MM.1S (cell line): ENCODE data around the gene PXYLP1.
A peak's percentile ranks its signal among the peaks of the same experiment; 100 is the strongest.

Experiments used
- DNase-seq: peaks from one replicate; pipeline ENCODE4 v3.0.0-alpha.2; 2015
- H2AFZ ChIP-seq: fragments of 300-600 bp; sonication (generic); 2 replicates; pipeline ENCODE4 v1.6.0; 2016; ENCODE audit warnings: antibody characterized with exemption, low read length
- H3F3A ChIP-seq: fragments of 300-600 bp; sonication (generic); 2 replicates; pipeline ENCODE4 v1.6.1; 2016; ENCODE audit warnings: mild to moderate bottlenecking, antibody characterized with exemption, low read length, moderate library complexity, mixed read lengths; ENCODE audit not compliant: insufficient read depth
- H3K27ac ChIP-seq: fragments of 300-600 bp; sonication (generic); 2 replicates; pipeline ENCODE4 v1.5.1; 2016; ENCODE audit warnings: mild to moderate bottlenecking, low read length
- H3K27me3 ChIP-seq: fragments of 300-600 bp; sonication (generic); replicated peaks from 2 replicates; pipeline ENCODE4 v1.6.0; 2016; ENCODE audit warnings: low read length; ENCODE audit not compliant: insufficient read depth
- H3K36me3 ChIP-seq: fragments of 300-600 bp; sonication (generic); replicated peaks from 2 replicates; pipeline ENCODE4 v1.6.1; 2016; ENCODE audit warnings: mild to moderate bottlenecking, low read length, mixed read lengths; ENCODE audit not compliant: insufficient read depth
- H3K4me1 ChIP-seq: fragments of 300-600 bp; sonication (generic); 2 replicates; pipeline ENCODE4 v1.6.1; 2016; ENCODE audit warnings: low read length, mixed read lengths
- H3K4me2 ChIP-seq: fragments of 300-600 bp; sonication (generic); 2 replicates; pipeline ENCODE4 v1.6.0; 2016; ENCODE audit warnings: low read depth, low read length
- H3K4me3 ChIP-seq: fragments of 300-600 bp; sonication (generic); 2 replicates; pipeline ENCODE4 v1.5.1; 2016; ENCODE audit warnings: low read length, mixed read lengths
- H3K79me2 ChIP-seq: fragments of 300-600 bp; sonication (generic); 2 replicates; pipeline ENCODE4 v1.6.1; 2016; ENCODE audit warnings: mixed run types, low read length, mixed read lengths
- H3K9ac ChIP-seq: fragments of 300-600 bp; sonication (generic); 2 replicates; pipeline ENCODE4 v1.6.1; 2016; ENCODE audit warnings: low read length, mixed read lengths
- H3K9me2 ChIP-seq: fragments of 300-600 bp; sonication (generic); replicated peaks from 2 replicates; pipeline ENCODE4 v1.6.1; 2016; ENCODE audit warnings: mild to moderate bottlenecking, low read length, mixed read lengths; ENCODE audit not compliant: insufficient read depth
- H3K9me3 ChIP-seq: fragments of 300-600 bp; sonication (generic); replicated peaks from 2 replicates; pipeline ENCODE4 v1.6.1; 2016; ENCODE audit warnings: mild to moderate bottlenecking, low read length, mixed read lengths; ENCODE audit not compliant: insufficient read depth
- H4K20me1 ChIP-seq: fragments of 300-600 bp; sonication (generic); 2 replicates; pipeline ENCODE4 v1.6.1; 2016; ENCODE audit warnings: mild to moderate bottlenecking, low read length, moderate library complexity, mixed read lengths; ENCODE audit not compliant: insufficient read depth
- EZH2 ChIP-seq: fragments of 300-600 bp; sonication (generic); optimal IDR thresholded peaks from 2 replicates; pipeline ENCODE3; 2017; ENCODE audit warnings: low read depth, mild to moderate bottlenecking, antibody characterized with exemption, low read length, mixed read lengths
- EZH2phosphoT487 ChIP-seq: fragments of 300-600 bp; sonication (generic); IDR thresholded peaks from 2 replicates; pipeline ENCODE4 v1.6.1; 2018; ENCODE audit warnings: antibody characterized with exemption, low read length
- TF ChIP-seq, protein P1 (sequence below): fragments of 300-600 bp; sonication (generic); IDR thresholded peaks from 2 replicates; pipeline ENCODE4 v1.5.1; 2016; ENCODE audit warnings: antibody characterized with exemption, low read length, mixed read lengths

PXYLP1 gene

GRCh38 chr3:141191097-141191749, 40.4 kb upstream of the PXYLP1 start:
- Histone ChIP-seq H3K27me3 (no peaks in the 10 kb centered on the region), H3K9me3 (no peaks in the 10 kb centered on the region), H3K4me1 (no peaks in the 10 kb centered on the region), H3K9ac (no peak overlapping the region), H3K27ac (no peak overlapping the region), H3K79me2 (no peaks in the 10 kb centered on the region), H3K4me3 (no peak overlapping the region), H4K20me1 (no peaks in the 10 kb centered on the region), H2AFZ (0 out of 2 replicates have a peak overlapping the region, but pooled peaks have one; percentile 11), H3K9me2 (no peaks in the 10 kb centered on the region), H3K36me3 (no peaks in the 10 kb centered on the region), H3F3A (no peaks in the 10 kb centered on the region), H3K4me2 (no peak overlapping the region)
- TF ChIP-seq, protein P1, sequence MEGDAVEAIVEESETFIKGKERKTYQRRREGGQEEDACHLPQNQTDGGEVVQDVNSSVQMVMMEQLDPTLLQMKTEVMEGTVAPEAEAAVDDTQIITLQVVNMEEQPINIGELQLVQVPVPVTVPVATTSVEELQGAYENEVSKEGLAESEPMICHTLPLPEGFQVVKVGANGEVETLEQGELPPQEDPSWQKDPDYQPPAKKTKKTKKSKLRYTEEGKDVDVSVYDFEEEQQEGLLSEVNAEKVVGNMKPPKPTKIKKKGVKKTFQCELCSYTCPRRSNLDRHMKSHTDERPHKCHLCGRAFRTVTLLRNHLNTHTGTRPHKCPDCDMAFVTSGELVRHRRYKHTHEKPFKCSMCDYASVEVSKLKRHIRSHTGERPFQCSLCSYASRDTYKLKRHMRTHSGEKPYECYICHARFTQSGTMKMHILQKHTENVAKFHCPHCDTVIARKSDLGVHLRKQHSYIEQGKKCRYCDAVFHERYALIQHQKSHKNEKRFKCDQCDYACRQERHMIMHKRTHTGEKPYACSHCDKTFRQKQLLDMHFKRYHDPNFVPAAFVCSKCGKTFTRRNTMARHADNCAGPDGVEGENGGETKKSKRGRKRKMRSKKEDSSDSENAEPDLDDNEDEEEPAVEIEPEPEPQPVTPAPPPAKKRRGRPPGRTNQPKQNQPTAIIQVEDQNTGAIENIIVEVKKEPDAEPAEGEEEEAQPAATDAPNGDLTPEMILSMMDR, result no peak
- no peak for TF ChIP-seq EZH2phosphoT487
- TF ChIP-seq EZH2, result no peak
- DNase-seq, result no peak

GRCh38 chr3:141192345-141192744, 39.3 kb upstream of the PXYLP1 start:
- Histone ChIP-seq H3K9me3 (no peaks in the 10 kb centered on the region), H3K9me2 (no peaks in the 10 kb centered on the region), H3F3A (no peaks in the 10 kb centered on the region), H3K79me2 (no peaks in the 10 kb centered on the region), H3K27me3 (no peaks in the 10 kb centered on the region), H4K20me1 (no peaks in the 10 kb centered on the region), H3K4me1 (no peaks in the 10 kb centered on the region), H2AFZ (0 out of 2 replicates have a peak overlapping the region, but pooled peaks have one; percentile 6), H3K4me3 (no peak overlapping the region), H3K9ac (no peak overlapping the region), H3K27ac (no peak overlapping the region), H3K4me2 (0 out of 2 replicates have a peak overlapping the region, but pooled peaks have one; percentile 8), H3K36me3 (no peaks in the 10 kb centered on the region)
- TF ChIP-seq, protein P1, result peak; percentile 99
- TF ChIP-seq EZH2phosphoT487 (no peak), EZH2 (no peak)
- peak; percentile 92 for DNase-seq

- H3K4me3 ChIP-seq, result no peak overlapping the region
- no peak overlapping the region for H3K9ac ChIP-seq
- no peak for DNase-seq
- no peak for TF ChIP-seq EZH2
- TF ChIP-seq, protein P1, result no peak
- TF ChIP-seq EZH2phosphoT487, result no peak
- H2AFZ ChIP-seq, result 0 out of 2 replicates have a peak overlapping the region, but pooled peaks have one; percentile 6
- no peaks in the 10 kb centered on the region for H3K4me1 ChIP-seq
- no peak overlapping the region for H3K27ac ChIP-seq
- no peak overlapping the region for H3K4me2 ChIP-seq
- H3K79me2 ChIP-seq, result no peaks in the 10 kb centered on the region
- no peaks in the 10 kb centered on the region for H3F3A ChIP-seq
- H3K36me3 ChIP-seq, result no peaks in the 10 kb centered on the region
- H3K9me3 ChIP-seq, result no peaks in the 10 kb centered on the region
- H4K20me1 ChIP-seq, result no peaks in the 10 kb centered on the region
- no peaks in the 10 kb centered on the region for H3K27me3 ChIP-seq
- no peaks in the 10 kb centered on the region for H3K9me2 ChIP-seq
Observed at GRCh38 chr3:141193066-141193830, 38.4 kb upstream of the PXYLP1 start.
